Stomach smooth muscle (tissue), 2 donors: ENCODE measurements around the gene BASP1.

ENCODE experiments used
- H3K27ac ChIP-seq: one replicate; pipeline ENCODE4 v1.7.0; 2013; ENCODE audit warnings: mild to moderate bottlenecking, low read length, inconsistent platforms
- H3K27me3 ChIP-seq, 2 donors: one replicate each; pipeline ENCODE4 v1.7.0; 2013; ENCODE audit warnings: low read length in 2 of 2; ENCODE audit not compliant: insufficient read depth in 2 of 2, control insufficient read depth in 1 of 2
- H3K36me3 ChIP-seq, 2 donors: one replicate each; pipeline ENCODE4 v1.7.0; 2013; ENCODE audit warnings: low read length in 2 of 2; ENCODE audit not compliant: control insufficient read depth in 2 of 2, insufficient read depth in 2 of 2
- H3K4me1 ChIP-seq: one replicate; pipeline ENCODE4 v1.7.0; 2013; ENCODE audit warnings: low read length; ENCODE audit not compliant: control insufficient read depth, insufficient read depth
- H3K4me3 ChIP-seq, 2 donors: one replicate each; pipeline ENCODE4 v1.7.0; 2013; ENCODE audit warnings: low read length in 2 of 2
- H3K9ac ChIP-seq, 2 donors: one replicate each; pipeline ENCODE4 v1.7.0; 2013; ENCODE audit warnings: low read length in 2 of 2, mild to moderate bottlenecking in 1 of 2
- H3K9me3 ChIP-seq, 2 donors: one replicate each; pipeline ENCODE4 v1.7.0; 2013; ENCODE audit warnings: low read length in 2 of 2; ENCODE audit not compliant: control insufficient read depth in 2 of 2
- donor health status: healthy.
- donor health status: Pancreatic carcinoma.

The BASP1 gene

DNA sequence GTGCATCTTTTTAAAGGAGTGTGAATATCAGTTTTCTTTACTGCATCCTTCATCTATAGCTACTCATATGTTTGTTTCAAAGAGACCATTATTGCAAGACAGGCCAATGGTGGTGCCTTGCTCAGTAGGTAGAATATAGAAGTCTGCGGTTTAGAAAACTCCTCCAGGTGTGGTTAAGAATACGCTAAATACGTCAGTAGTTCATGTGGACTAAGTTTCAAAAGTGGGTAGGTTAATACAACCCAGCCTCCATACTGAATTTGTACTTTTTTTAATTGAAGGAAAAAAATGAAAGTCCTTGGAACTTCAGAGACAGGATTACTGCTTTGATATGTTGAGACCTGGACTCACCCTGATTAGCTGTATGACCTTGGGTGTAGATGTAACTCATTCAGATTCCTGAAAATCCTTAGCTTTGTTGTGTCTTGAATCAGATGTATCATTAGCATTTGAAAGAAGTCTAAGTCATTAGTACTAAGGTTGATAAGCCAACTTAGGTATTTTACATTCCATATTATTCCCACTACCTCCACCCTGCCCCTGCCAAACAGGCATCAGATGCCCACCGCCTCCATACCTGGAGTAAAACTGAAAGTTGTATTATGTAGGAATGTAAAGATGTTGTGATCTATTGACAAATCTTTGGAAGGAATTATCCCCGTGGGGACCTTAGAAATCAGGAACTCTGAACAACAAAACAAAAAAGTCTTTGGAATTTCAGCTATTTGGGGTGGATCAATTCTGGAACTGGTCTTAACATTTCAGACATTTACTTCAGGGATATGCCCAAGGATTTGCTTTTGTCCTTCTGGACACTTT lies 6.1 kb downstream of the BASP1 start:
- Histone ChIP-seq H3K27me3 (peaks cover 11 to 12% of the 10 kb centered on the region in 2 donors), H3K4me3 (no peak overlapping the region), H3K4me1 (peaks cover 6% of the 10 kb centered on the region), H3K27ac (no peak overlapping the region), H3K9me3 (no peaks in the 10 kb centered on the region), H3K9ac (no peak overlapping the region), H3K36me3 (no peaks in the 10 kb centered on the region)

DNA sequence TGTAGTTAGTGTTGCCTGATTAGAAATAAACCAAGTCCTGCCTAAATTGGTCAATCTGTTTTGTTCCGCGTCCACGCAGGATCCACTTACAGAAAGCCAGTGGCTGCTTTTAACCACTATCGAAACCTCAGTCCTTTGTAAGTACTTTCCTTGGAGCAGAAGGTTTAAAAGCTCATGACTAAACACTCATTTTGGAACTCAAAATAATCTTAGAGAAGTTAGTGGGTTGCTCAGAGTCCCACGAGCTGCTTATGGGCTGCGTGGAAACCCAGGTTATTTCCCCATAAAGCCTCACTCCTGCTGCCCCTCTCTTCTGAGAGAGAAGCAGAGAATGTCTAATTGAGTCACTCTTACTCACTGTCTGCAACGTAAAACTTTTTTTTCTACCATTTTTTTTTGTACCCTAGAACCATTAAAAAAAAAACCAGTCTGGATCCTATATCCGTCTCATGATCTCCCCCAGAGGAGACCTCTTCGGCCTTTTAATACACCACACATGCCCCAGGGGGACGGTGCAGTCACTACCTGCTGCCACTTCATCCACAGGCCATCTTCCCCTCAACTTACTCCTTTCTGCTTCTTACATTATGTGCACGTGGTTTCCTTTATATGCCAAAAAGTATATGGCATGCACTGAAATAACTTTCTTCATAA lies 7.6 kb downstream of the BASP1 start:
- Histone ChIP-seq H3K4me3 (no peak overlapping the region), H3K4me1 (no peaks in the 10 kb centered on the region), H3K9me3 (no peaks in the 10 kb centered on the region), H3K36me3 (no peaks in the 10 kb centered on the region), H3K27ac (no peak overlapping the region), H3K9ac (no peak overlapping the region), H3K27me3 (peaks cover 0 to 4% of the 10 kb centered on the region in 2 donors)

DNA sequence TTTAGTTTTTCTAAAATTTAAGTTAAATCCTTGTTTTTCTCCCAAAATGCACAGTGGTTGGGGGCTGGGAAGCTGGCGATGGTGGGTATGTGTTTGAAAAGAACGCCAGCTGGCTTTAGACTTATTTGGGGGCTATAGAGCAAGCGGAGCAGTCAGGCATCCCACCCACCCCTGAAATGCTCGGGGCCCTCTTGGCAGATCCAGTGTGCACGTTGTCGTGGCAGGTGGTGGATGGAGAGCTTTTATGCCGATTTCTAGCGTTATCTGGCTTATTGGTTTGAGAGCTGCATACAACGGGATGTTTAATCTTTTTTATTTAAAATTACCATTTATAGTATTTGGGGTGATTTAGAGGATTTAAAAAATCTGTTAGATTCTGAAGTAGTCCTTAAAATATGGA lies 8.1 kb downstream of the BASP1 start:
- Histone ChIP-seq H3K27me3 (peaks cover 0 to 4% of the 10 kb centered on the region in 2 donors), H3K36me3 (no peaks in the 10 kb centered on the region), H3K9ac (no peak overlapping the region), H3K4me3 (no peak overlapping the region), H3K4me1 (no peaks in the 10 kb centered on the region), H3K27ac (no peak overlapping the region), H3K9me3 (no peaks in the 10 kb centered on the region)

DNA sequence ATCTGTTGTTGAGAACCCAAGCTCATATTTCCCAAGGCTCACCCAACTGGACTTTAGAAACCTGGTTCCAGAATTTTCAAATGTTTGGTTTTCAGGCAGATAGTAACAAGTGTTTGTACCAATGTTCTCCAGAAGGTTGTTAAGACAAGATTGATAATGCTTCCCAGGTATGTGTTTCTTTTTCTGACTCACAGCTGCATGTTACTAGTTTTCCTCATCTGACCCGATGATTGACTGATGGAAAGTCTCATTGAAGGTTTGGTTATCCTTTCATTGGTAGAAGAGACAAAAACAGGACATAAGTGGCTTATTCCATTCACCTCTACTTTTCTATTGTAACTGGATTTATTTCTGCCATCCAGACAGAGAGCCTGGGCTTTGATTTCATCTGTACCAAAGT lies 10.4 kb downstream of the BASP1 start:
- H3K36me3 ChIP-seq = no peaks in the 10 kb centered on the region
- H3K4me1 ChIP-seq = no peaks in the 10 kb centered on the region
- no peak overlapping the region for H3K9ac ChIP-seq
- H3K4me3 ChIP-seq = no peak overlapping the region
- peaks cover 0 to 5% of the 10 kb centered on the region in 2 donors for H3K27me3 ChIP-seq
- H3K27ac ChIP-seq = no peak overlapping the region
- H3K9me3 ChIP-seq = no peaks in the 10 kb centered on the region

DNA sequence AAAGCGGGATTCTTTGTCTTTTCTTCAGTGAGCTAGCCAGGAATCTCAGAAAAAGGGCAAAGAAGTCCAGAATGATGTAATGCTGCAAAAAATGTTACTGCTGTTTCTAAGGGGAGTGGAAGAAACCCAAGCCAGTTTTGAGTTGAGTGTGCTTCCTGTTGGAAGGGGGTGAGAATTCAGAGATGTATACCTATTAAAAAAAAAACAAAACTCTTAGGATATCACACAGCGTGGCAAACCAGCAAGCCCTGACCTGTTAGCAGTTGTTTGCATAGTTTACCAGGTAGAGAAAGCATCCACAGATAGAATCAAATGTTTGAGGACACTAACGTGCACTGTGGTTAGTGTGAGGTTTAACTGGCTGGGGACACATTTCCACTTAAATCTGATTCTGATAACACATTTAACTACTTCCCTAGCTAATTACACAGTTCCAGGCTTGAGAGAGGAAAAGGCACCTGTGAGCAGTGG lies 11.4 kb downstream of the BASP1 start:
- Histone ChIP-seq H3K4me1 (no peaks in the 10 kb centered on the region), H3K9me3 (no peaks in the 10 kb centered on the region), H3K4me3 (no peak overlapping the region), H3K27me3 (peaks cover 0 to 2% of the 10 kb centered on the region in 2 donors), H3K36me3 (no peaks in the 10 kb centered on the region), H3K27ac (no peak overlapping the region), H3K9ac (no peak overlapping the region)

DNA sequence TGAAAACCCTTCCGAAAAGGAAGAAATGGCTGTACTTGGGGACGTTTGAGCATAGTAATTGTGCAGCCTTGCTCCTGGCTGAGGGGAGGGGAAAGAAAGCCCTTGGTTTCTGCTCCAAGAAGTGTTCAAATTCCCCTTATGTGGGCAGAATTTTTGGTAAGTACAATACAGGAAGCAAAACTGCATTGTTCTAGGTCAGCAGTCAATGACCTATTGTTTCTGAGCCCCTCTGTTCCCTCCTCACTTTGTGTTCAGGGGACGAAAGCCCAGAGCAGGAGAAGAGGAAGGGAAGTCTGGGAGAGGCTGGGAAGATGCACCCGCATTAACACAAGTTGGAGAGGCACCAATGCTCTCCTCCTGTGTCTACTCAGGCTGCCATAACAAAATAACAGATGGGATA lies 11.9 kb downstream of the BASP1 start:
- Histone ChIP-seq H3K9ac (no peak overlapping the region), H3K27me3 (peaks cover 0 to 2% of the 10 kb centered on the region in 2 donors), H3K9me3 (no peaks in the 10 kb centered on the region), H3K4me3 (no peak overlapping the region), H3K27ac (no peak overlapping the region), H3K4me1 (no peaks in the 10 kb centered on the region), H3K36me3 (no peaks in the 10 kb centered on the region)

DNA sequence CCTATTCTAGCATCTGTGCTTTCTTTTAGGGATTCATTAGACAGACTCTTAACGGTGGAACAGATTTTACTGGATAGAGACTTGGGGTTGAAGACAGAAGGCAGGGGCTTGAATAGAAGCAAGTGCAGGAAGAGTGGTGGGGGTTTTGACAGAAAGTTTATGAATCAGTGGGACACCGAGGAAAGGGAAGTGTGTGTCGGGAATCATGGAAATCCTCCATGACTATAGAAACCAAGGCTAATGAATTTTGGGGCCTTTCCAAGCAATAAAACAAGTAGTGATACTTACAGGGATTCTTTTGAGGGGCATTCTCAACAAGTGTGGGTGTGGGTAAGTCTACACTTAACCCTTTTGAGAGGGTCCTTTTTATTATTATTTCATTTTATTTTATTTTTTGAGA lies 12.8 kb downstream of the BASP1 start:
- Histone ChIP-seq H3K9ac (no peak overlapping the region), H3K27me3 (peaks cover 0 to 2% of the 10 kb centered on the region in 2 donors), H3K27ac (no peak overlapping the region), H3K4me1 (no peaks in the 10 kb centered on the region), H3K36me3 (no peaks in the 10 kb centered on the region), H3K4me3 (no peak overlapping the region), H3K9me3 (no peaks in the 10 kb centered on the region)

DNA sequence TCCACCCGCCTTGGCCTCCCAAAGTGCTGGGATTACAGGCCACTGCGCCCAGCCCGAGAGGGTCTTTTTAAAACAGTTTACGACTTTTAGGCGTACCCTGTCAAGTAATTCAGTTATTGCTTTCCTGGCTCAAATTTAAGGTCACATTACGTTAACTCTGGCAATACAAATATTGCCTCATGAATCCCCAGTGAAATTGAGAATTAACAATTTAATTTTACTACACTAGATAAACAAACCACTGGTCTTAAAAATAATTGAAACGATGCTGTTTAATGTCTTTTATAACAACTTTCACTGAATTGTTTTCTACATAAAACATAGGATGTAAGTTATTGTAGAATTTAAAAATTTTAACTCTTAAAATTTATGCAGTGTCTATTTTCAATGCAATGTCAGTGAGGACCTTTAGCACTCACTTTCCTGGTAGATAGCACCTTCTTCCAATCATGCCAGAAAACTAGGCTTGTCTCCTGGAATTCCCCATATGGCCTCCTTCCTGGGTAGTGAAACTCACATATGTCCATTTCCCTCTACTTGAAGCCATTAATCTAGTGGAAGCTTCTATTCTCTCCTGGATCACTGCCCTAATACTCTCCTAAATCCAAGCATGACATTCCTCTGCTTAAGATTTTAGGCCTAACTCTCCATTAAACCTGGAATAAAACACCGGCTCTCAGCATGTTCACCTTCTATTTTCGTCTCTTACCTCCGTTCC lies 13.5 kb downstream of the BASP1 start:
- Histone ChIP-seq H3K9me3 (no peaks in the 10 kb centered on the region), H3K27me3 (peaks cover 0 to 2% of the 10 kb centered on the region in 2 donors), H3K4me1 (no peaks in the 10 kb centered on the region), H3K9ac (no peak overlapping the region), H3K27ac (no peak overlapping the region), H3K4me3 (no peak overlapping the region), H3K36me3 (no peaks in the 10 kb centered on the region)

DNA sequence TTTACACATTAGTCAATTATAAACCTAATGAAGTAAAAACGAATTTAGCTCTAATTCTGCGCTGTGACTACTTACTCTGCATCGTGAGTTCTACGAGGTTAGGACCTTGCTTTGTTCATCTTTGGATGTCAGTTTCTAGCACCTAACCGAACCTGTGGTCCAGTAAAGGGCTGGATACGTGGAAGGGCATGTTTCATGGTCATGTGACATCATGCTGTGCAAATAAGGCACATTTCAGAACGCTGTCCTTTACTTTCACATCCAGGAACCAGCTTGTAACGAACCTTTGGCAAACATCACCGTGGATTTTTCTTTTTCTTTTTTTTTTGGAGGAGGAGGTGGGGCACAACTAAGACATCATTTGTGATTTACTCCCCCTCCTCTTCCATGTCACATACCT lies 15.0 kb downstream of the BASP1 start:
- Histone ChIP-seq H3K4me3 (no peak overlapping the region), H3K9me3 (no peaks in the 10 kb centered on the region), H3K27ac (no peak overlapping the region), H3K36me3 (no peaks in the 10 kb centered on the region), H3K9ac (no peak overlapping the region), H3K4me1 (no peaks in the 10 kb centered on the region), H3K27me3 (peaks cover 0 to 2% of the 10 kb centered on the region in 2 donors)

DNA sequence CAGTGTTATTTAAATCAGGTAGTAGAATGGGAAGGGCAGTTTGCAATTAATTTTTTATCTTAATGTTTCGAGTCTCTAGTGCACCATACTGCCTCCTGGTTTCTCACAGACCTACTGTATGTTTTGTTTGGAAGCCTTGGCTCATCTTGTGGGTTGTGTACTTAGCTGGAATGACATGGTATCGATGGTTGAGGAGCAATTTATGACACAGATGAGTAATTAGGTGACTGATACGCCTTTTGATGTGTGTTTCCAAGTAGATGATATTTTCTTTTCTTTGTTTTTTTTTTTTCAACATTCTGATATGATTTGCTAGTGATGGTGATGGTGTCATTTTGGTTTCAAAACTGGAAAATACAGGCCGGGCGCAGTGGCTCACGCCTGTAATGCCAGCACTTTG lies 16.1 kb downstream of the BASP1 start:
- Histone ChIP-seq H3K9ac (no peak overlapping the region), H3K4me1 (no peaks in the 10 kb centered on the region), H3K27ac (no peak overlapping the region), H3K36me3 (no peaks in the 10 kb centered on the region), H3K9me3 (no peaks in the 10 kb centered on the region), H3K27me3 (peaks cover 0 to 2% of the 10 kb centered on the region in 2 donors), H3K4me3 (no peak overlapping the region)
